ENCODE results near the gene BICC1.

DNA sequence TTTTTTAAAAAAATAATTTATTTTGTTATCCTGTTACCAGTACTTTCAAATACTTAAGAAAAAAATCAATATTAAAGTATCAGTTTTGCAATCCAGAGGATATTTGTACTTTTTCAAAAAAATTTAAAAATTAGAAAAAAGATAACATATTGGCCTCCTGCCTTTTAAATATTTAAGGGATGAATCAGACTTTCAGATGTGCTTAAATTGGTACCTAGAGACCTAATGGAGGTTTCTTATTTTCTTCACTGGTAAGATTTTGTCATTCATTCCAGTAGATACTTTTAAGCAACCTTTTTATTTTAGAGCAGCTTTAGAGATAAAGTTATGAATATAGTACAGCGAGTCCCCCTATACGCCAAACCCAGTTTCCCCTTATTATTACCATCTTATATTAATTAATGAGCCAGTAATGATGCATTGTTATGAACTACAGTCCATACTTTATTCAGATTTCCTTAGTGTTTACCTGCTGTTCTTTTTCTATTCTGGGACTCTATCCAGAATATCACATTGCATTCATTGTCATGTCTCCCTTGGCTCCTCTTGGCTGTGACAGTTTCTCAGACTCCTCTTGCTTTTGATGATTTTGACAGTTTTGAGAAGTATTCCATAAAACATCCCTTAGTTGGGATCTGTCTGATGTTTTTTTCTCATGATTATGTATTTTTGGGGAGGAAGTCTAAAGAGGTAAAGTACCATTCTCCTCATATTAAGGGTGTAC lies 34.2 kb downstream of the BICC1 start:
- TF ChIP-seq, protein P1, sequence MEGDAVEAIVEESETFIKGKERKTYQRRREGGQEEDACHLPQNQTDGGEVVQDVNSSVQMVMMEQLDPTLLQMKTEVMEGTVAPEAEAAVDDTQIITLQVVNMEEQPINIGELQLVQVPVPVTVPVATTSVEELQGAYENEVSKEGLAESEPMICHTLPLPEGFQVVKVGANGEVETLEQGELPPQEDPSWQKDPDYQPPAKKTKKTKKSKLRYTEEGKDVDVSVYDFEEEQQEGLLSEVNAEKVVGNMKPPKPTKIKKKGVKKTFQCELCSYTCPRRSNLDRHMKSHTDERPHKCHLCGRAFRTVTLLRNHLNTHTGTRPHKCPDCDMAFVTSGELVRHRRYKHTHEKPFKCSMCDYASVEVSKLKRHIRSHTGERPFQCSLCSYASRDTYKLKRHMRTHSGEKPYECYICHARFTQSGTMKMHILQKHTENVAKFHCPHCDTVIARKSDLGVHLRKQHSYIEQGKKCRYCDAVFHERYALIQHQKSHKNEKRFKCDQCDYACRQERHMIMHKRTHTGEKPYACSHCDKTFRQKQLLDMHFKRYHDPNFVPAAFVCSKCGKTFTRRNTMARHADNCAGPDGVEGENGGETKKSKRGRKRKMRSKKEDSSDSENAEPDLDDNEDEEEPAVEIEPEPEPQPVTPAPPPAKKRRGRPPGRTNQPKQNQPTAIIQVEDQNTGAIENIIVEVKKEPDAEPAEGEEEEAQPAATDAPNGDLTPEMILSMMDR (conservative IDR thresholded peaks at IDR 0.05; ENCODE audit: low read depth, low read length): no peak
- no peak for TF ChIP-seq EZH2 (IDR thresholded peaks at IDR 0.05; ENCODE audit: low read length, unreplicated experiment)
- no peak for TF ChIP-seq EZH2phosphoT487 (IDR thresholded peaks at IDR 0.05; ENCODE audit: borderline replicate concordance, low read length)

Data from PC-3 (cell line).